Muscle layer of duodenum (tissue), 2 donors: ENCODE results near the gene SLC6A6.
"Not testable (repeated sequence)": the region's sequence is repeated elsewhere in the genome, so short reads cannot be mapped to it uniquely, and the experiment has no call there.

Experiments used
- H3K27ac ChIP-seq: one replicate; pipeline ENCODE4 v1.7.0; 2013; ENCODE audit warnings: mild to moderate bottlenecking, low read length
- H3K27me3 ChIP-seq: one replicate; pipeline ENCODE4 v1.7.0; 2013; ENCODE audit warnings: low read depth, mild to moderate bottlenecking, control low read depth, low read length
- H3K36me3 ChIP-seq, 2 donors: one replicate each; pipeline ENCODE4 v1.7.0; 2013; ENCODE audit warnings: low read length in 2 of 2, control low read depth in 1 of 2, mild to moderate bottlenecking in 1 of 2; ENCODE audit not compliant: insufficient read depth in 2 of 2, control insufficient read depth in 1 of 2
- H3K4me1 ChIP-seq, 2 donors: one replicate each; pipeline ENCODE4 v1.7.0; 2013; ENCODE audit warnings: low read length in 2 of 2, mild to moderate bottlenecking in 2 of 2, control low read depth in 1 of 2, moderate library complexity in 1 of 2; ENCODE audit not compliant: insufficient read depth in 2 of 2, control insufficient read depth in 1 of 2
- H3K4me3 ChIP-seq, 2 donors: one replicate each; pipeline ENCODE4 v1.7.0; 2013; ENCODE audit warnings: low read length in 2 of 2, low read depth in 1 of 2, mild to moderate bottlenecking in 1 of 2
- H3K9me3 ChIP-seq, 2 donors: one replicate each; pipeline ENCODE4 v1.7.0; 2013; ENCODE audit warnings: low read length in 2 of 2, control low read depth in 1 of 2, mild to moderate bottlenecking in 1 of 2; ENCODE audit not compliant: control insufficient read depth in 1 of 2
- donor health status: healthy.

SLC6A6 gene

GRCh38 chr3:14431917-14432834 lies 29.8 kb downstream of the SLC6A6 start:
- H3K27me3 ChIP-seq: no peaks in the 10 kb centered on the region
- H3K27ac ChIP-seq: peak overlapping the region; percentile 94
- H3K4me1 ChIP-seq: peaks cover 40 to 52% of the 10 kb centered on the region in 2 donors
- H3K9me3 ChIP-seq: no peaks in the 10 kb centered on the region
- no peaks in the 10 kb centered on the region for H3K36me3 ChIP-seq
- peak overlapping the region in 1 of 2 donors; percentile 16 for H3K4me3 ChIP-seq

GRCh38 chr3:14433106-14433505 lies 30.7 kb downstream of the SLC6A6 start:
- Histone ChIP-seq H3K4me1 (peaks cover 40 to 52% of the 10 kb centered on the region in 2 donors), H3K4me3 (peak overlapping the region in 1 of 2 donors; percentile 16), H3K27me3 (no peaks in the 10 kb centered on the region), H3K9me3 (no peaks in the 10 kb centered on the region), H3K36me3 (no peaks in the 10 kb centered on the region), H3K27ac (peak overlapping the region; percentile 94)

DNA sequence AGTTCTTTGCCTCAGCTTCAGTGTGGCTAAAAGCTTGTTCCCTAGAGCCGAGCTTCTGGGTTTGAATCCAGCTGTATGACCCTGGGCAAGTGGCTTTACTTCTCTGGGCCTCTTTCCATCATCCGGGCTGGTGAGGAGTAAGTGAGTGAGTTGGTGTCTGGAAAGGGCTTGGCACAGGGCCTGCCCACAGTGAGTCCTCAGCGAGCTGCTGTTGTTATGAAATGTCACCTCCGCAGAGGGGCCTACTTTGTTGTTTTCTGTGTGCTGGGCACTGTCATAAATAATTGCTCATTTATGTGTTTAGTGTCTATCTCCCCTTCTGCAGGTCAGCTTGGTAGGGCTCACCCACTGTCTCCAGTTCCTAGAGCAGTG lies 31.7 kb downstream of the SLC6A6 start:
- H3K9me3 ChIP-seq: no peaks in the 10 kb centered on the region
- no peaks in the 10 kb centered on the region for H3K27me3 ChIP-seq
- peak overlapping the region; percentile 13 for H3K27ac ChIP-seq
- H3K36me3 ChIP-seq: no peaks in the 10 kb centered on the region
- H3K4me3 ChIP-seq: no peak overlapping the region
- peaks cover 51 to 56% of the 10 kb centered on the region in 2 donors for H3K4me1 ChIP-seq

DNA sequence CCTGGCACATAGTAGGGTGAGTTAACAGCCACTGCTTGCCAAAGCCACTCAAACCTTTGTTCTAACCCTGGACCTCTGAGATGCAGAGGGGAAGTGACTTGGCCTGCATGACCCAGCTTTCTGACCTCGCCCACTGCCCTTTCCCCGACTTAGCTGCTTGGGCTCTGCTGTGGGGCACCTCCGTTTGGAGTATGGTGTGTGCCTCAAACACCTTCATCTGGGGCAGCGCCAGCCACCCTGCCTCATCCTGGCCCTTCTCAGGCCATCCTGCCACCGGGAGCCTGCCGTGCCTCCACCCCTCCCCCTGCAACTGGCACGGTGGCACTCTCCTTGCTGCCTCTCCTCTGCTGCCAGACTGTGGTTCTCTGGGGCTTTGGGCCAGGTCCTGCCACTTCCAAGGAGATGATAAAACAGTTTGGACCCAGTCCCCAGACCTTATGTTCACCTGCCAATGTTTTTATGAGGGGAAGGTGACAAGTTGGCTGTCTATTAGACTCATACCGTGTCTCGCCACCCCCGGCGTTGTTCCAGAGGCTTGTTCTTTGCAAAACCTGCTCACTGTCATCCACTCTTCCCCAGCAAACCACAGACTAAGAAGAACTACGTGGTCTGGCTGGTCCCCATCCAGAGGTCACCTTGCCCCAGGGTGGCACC lies 32.2 kb downstream of the SLC6A6 start:
- Histone ChIP-seq H3K36me3 (no peaks in the 10 kb centered on the region), H3K27ac (peak overlapping the region; percentile 13), H3K9me3 (no peaks in the 10 kb centered on the region), H3K27me3 (no peaks in the 10 kb centered on the region), H3K4me3 (no peak overlapping the region), H3K4me1 (peaks cover 50 to 60% of the 10 kb centered on the region in 2 donors)

DNA sequence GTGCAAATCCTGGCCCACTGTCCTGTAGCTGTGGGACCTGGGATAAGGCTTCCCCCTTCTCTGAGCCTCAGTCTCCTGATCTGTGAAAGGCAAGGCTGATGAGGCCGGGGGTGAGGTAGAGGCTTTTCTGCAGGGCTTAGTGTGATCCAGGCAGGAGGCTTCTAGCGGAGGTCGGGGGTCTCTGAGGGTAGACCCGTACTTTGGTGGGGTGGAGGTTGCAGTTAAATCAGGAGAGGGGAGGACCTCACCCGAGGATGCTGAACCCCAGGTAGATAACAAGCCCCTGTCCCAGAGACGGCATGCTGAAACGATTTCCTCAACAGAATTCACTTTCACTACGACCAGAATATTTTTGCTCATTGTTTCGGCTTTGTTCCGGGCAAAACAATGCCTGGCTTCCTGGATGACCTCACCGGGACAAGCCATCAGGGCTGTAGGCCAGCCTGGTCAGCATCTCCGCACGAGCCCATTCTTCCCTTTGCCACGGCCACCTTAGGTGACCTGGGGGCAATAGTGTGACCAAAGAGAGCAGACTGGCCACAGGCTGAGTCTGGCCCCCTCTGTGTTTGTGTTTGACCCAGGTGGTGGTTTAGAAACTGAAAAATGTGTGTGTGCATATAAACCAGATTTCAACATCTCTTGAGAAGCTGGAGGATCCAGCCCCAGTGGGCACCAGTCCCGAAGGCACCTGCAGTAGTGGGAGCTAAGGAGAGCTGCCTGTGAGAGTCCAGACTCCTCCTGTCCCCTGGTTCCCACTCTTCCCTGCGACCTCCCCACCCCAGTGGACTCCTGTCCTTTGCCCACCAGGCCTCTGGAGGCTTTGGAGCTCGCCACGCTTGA lies 33.0 kb downstream of the SLC6A6 start:
- Histone ChIP-seq H3K36me3 (no peaks in the 10 kb centered on the region), H3K4me1 (peaks cover 54 to 64% of the 10 kb centered on the region in 2 donors), H3K9me3 (no peaks in the 10 kb centered on the region), H3K27ac (no peak overlapping the region), H3K4me3 (no peak overlapping the region), H3K27me3 (no peaks in the 10 kb centered on the region)

DNA sequence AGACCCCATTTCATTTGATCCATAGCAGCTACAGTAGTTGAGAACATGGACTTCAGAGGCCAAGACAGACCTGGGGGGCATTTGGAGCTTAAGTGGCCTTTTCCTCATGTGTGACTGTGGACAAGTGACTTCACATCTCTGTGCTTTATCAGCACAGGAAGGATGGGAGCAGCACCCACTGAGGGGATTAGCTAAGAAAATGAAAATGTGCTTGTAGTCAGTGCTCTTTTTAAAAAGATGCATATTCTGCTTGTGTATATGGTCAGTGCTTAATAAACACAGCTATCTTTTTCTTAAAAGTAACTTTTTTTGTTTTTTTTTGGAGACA lies 34.5 kb downstream of the SLC6A6 start:
- Histone ChIP-seq H3K27ac (no peak overlapping the region), H3K4me1 (peaks cover 45 to 60% of the 10 kb centered on the region in 2 donors), H3K4me3 (no peak overlapping the region), H3K9me3 (no peaks in the 10 kb centered on the region), H3K36me3 (no peaks in the 10 kb centered on the region), H3K27me3 (no peaks in the 10 kb centered on the region)

DNA sequence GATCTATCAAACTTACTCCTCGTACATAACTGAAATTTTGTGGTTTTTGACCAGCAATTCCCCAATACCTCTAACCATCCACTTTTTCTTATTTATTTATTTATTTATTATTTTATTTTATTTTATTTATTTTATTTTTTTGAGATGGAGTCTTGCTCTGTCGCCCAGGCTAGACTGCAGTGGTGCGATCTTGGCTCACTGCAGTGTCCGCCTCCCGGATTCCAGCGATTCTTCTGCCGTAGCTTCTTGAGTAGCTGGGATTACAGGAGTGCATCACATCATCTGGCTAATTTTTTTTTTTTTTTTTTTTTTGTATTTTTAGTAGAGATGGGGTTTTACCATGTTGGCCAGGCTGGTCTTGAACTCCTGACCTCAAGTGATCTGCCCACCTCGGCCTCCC lies 35.3 kb downstream of the SLC6A6 start:
- not testable (repeated sequence) for H3K36me3 ChIP-seq, H3K9me3 ChIP-seq, H3K27ac ChIP-seq, H3K27me3 ChIP-seq, H3K4me3 ChIP-seq
- H3K4me1 ChIP-seq: peaks cover 40 to 59% of the 10 kb centered on the region in 2 donors

- Histone ChIP-seq H3K9me3 (no peaks in the 10 kb centered on the region), H3K36me3 (no peaks in the 10 kb centered on the region), H3K4me3 (peak overlapping the region in 1 of 2 donors; percentile 2), H3K27ac (no peak overlapping the region), H3K4me1 (peaks cover 39 to 59% of the 10 kb centered on the region in 2 donors), H3K27me3 (no peaks in the 10 kb centered on the region)
Measured at GRCh38 chr3:14438262-14438661, 35.9 kb downstream of the SLC6A6 start.

GRCh38 chr3:14438929-14439328 lies 36.5 kb downstream of the SLC6A6 start:
- H3K27ac ChIP-seq: no peak overlapping the region
- no peaks in the 10 kb centered on the region for H3K36me3 ChIP-seq
- peak overlapping the region in 1 of 2 donors; percentile 2 for H3K4me3 ChIP-seq
- no peaks in the 10 kb centered on the region for H3K27me3 ChIP-seq
- H3K4me1 ChIP-seq: peaks cover 37 to 54% of the 10 kb centered on the region in 2 donors
- no peaks in the 10 kb centered on the region for H3K9me3 ChIP-seq

- Histone ChIP-seq H3K36me3 (no peaks in the 10 kb centered on the region), H3K4me3 (peak overlapping the region in 1 of 2 donors; percentile 2), H3K4me1 (peaks cover 31 to 47% of the 10 kb centered on the region in 2 donors), H3K27ac (no peak overlapping the region), H3K9me3 (no peaks in the 10 kb centered on the region), H3K27me3 (no peaks in the 10 kb centered on the region)
Measured at GRCh38 chr3:14439501-14440167, 37.2 kb downstream of the SLC6A6 start.

DNA sequence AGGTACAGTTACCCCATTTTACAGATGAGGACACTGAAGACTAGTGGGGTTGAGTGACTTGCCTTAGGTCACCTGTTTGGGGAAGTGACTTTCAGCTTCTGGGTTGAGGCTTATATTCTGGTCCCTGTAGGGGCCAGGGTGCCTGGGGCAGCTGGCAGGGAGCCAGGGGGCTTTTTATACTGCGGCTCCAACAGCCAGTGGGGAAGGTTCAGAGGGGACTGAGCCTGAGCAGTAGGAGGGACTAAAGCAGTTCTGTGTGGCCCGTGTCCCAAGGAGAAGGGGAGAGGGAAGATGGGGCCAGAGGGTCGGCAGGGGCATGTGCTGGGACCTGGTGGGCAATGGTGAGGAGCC lies 37.7 kb downstream of the SLC6A6 start:
- Histone ChIP-seq H3K36me3 (no peaks in the 10 kb centered on the region), H3K27me3 (no peaks in the 10 kb centered on the region), H3K9me3 (no peaks in the 10 kb centered on the region), H3K27ac (no peak overlapping the region), H3K4me1 (peaks cover 26 to 42% of the 10 kb centered on the region in 2 donors), H3K4me3 (no peak overlapping the region)
